CD4-positive, alpha-beta T cell treated with Interferon gamma for 1 hour (primary cell): ENCODE data around the gene SYT9.
"Not testable (repeated sequence)": the region's sequence is repeated elsewhere in the genome, so short reads cannot be mapped to it uniquely, and the experiment has no call there.

Source experiments
- DNase-seq: peaks from one replicate; pipeline ENCODE4 v3.0.0-alpha.2; 2020

SYT9 gene

GRCh38 chr11:7511401-7511800, 259.7 kb downstream of the SYT9 start:
- no peak for DNase-seq

GRCh38 chr11:7512525-7513233, 261.0 kb downstream of the SYT9 start:
- peak; percentile 78 for DNase-seq

GRCh38 chr11:7513234-7514098, 261.8 kb downstream of the SYT9 start, which contains the start of gene PPFIBP2:
Gene PPFIBP2, plus strand, starts transcription at chr11:7513999. Its CDS starts 35,477 bp downstream, at chr11:7549476.
- peak; percentile 80 for DNase-seq

- no peak for DNase-seq
These were observed 262.4 kb downstream of the SYT9 start for GRCh38 chr11:7514099-7514591.

- no peak for DNase-seq
These were observed 263.8 kb downstream of the SYT9 start for GRCh38 chr11:7515447-7515886.

GRCh38 chr11:7516475-7516874, 264.8 kb downstream of the SYT9 start:
- no peak for DNase-seq

- DNase-seq, result not testable (repeated sequence)
These were observed 266.0 kb downstream of the SYT9 start for GRCh38 chr11:7517743-7518142.
